Hepatocyte (in vitro differentiated cells): Measurements from ENCODE around the gene TTLL1.

Experiments used
- EZH2 ChIP-seq: fragments of 200-600 bp; sonication (generic); IDR thresholded peaks from 2 replicates; pipeline ENCODE4 v1.6.1; 2016; ENCODE audit warnings: antibody characterized with exemption, mild to moderate bottlenecking, borderline replicate concordance
- TF ChIP-seq, protein P1 (sequence below): fragments of 200-600 bp; sonication (generic); IDR thresholded peaks from 2 replicates; pipeline ENCODE4 v1.5.1; 2016; ENCODE audit warnings: antibody characterized with exemption, mild to moderate bottlenecking; ENCODE audit not compliant: poor library complexity

DNA sequence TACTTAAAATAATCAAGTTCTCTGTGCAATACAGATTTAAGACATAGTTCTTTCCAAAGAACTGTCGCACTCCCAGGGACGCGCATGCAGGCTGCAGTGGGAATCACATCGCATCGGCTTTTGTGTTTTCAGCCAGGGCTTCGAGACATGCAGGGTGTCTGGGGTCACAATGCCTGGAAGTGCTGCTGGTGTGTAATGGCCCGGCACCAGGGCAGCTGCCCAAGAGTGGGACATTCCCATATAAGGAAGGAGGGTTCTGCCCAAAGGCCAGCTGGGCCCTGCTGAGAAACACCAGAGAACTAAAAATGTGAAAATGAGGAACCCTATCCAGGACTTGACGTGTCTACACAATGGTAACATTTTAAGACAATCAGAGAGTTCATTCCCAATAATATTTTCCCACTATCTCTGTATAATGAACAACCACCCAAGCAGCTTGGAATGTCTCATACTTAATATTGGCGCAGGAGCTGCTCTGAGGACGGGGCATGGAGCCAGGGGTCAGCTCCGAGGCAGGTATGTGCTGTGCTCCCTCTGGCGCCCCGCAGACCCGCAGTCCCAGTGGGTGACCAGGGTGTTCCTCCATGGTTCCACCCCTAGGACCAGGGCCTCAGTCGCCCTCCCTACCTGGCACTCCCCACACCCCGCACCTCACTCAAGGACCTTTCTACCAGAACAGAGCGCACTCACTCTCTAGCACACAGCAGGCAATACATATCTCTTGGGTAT is 42.7 kb upstream of the TTLL1 start:
- TF ChIP-seq, protein P1, sequence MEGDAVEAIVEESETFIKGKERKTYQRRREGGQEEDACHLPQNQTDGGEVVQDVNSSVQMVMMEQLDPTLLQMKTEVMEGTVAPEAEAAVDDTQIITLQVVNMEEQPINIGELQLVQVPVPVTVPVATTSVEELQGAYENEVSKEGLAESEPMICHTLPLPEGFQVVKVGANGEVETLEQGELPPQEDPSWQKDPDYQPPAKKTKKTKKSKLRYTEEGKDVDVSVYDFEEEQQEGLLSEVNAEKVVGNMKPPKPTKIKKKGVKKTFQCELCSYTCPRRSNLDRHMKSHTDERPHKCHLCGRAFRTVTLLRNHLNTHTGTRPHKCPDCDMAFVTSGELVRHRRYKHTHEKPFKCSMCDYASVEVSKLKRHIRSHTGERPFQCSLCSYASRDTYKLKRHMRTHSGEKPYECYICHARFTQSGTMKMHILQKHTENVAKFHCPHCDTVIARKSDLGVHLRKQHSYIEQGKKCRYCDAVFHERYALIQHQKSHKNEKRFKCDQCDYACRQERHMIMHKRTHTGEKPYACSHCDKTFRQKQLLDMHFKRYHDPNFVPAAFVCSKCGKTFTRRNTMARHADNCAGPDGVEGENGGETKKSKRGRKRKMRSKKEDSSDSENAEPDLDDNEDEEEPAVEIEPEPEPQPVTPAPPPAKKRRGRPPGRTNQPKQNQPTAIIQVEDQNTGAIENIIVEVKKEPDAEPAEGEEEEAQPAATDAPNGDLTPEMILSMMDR = no peak
- TF ChIP-seq EZH2 = no peak
